ENCODE data around the gene SUSD2.

SUSD2 gene

DNA sequence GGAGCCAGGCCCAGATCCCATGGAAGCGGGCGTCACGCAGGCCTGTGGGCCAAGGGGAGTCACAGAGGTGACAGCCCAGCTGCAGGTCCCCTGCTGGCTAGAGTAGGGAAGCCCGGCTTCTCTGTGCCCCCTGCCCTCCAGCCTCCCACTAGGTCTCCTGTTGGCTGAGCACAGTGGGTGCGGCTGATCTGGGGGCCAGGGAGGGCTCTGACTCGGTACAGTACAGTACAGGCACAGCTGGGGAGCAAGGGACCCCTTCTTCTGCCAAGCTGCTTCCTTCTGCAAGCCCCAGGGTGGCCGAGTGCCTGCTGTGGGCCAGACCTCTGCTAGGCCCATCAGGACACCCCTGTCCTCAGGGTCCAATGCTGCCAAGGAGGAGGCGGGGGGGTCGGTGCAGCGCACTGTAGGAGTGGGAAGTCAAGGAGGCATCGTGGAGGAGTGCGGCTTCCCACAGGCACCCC is 10.1 kb downstream of the SUSD2 start:
- TF ChIP-seq ESRRG (CRISPR knock-in tag; IDR thresholded peaks at IDR 0.05) (no peak), BACH2 (CRISPR knock-in tag; IDR thresholded peaks at IDR 0.05; ENCODE audit: borderline replicate concordance) (no peak), TOX (CRISPR knock-in tag; IDR thresholded peaks at IDR 0.05; ENCODE audit: borderline replicate concordance) (no peak), ISL1 (CRISPR knock-in tag; IDR thresholded peaks at IDR 0.05) (no peak), RARB (CRISPR knock-in tag; IDR thresholded peaks at IDR 0.05) (no peak), TSHZ2 (CRISPR knock-in tag; IDR thresholded peaks at IDR 0.05) (no peak), TCF4 (CRISPR knock-in tag; IDR thresholded peaks at IDR 0.05; ENCODE audit: borderline replicate concordance) (no peak), ZNF8 (CRISPR knock-in tag; IDR thresholded peaks at IDR 0.05) (no peak), POU6F1 (CRISPR knock-in tag; IDR thresholded peaks at IDR 0.05; ENCODE audit: borderline replicate concordance, low read depth) (no peak), ZFP3 (CRISPR knock-in tag; IDR thresholded peaks at IDR 0.05) (no peak), OSR1 (CRISPR knock-in tag; IDR thresholded peaks at IDR 0.05) (no peak), ZFP30 (CRISPR knock-in tag; IDR thresholded peaks at IDR 0.05) (no peak), ZNF70 (CRISPR knock-in tag; IDR thresholded peaks at IDR 0.05) (no peak), CREB5 (CRISPR knock-in tag; IDR thresholded peaks at IDR 0.05; ENCODE audit: low read depth) (no peak), GLIS3 (CRISPR knock-in tag; IDR thresholded peaks at IDR 0.05) (no peak), ARNTL (CRISPR knock-in tag; IDR thresholded peaks at IDR 0.05; ENCODE audit: borderline replicate concordance, low read depth) (no peak), PPARA (CRISPR knock-in tag; IDR thresholded peaks at IDR 0.05; ENCODE audit: borderline replicate concordance) (no peak), ZC3H10 (CRISPR knock-in tag; IDR thresholded peaks at IDR 0.05) (no peak)
- TF ChIP-seq, protein P1, sequence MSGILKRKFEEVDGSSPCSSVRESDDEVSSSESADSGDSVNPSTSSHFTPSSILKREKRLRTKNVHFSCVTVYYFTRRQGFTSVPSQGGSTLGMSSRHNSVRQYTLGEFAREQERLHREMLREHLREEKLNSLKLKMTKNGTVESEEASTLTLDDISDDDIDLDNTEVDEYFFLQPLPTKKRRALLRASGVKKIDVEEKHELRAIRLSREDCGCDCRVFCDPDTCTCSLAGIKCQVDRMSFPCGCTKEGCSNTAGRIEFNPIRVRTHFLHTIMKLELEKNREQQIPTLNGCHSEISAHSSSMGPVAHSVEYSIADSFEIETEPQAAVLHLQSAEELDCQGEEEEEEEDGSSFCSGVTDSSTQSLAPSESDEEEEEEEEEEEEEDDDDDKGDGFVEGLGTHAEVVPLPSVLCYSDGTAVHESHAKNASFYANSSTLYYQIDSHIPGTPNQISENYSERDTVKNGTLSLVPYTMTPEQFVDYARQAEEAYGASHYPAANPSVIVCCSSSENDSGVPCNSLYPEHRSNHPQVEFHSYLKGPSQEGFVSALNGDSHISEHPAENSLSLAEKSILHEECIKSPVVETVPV (CRISPR knock-in tag; IDR thresholded peaks at IDR 0.05) = no peak
- TF ChIP-seq, protein P2, sequence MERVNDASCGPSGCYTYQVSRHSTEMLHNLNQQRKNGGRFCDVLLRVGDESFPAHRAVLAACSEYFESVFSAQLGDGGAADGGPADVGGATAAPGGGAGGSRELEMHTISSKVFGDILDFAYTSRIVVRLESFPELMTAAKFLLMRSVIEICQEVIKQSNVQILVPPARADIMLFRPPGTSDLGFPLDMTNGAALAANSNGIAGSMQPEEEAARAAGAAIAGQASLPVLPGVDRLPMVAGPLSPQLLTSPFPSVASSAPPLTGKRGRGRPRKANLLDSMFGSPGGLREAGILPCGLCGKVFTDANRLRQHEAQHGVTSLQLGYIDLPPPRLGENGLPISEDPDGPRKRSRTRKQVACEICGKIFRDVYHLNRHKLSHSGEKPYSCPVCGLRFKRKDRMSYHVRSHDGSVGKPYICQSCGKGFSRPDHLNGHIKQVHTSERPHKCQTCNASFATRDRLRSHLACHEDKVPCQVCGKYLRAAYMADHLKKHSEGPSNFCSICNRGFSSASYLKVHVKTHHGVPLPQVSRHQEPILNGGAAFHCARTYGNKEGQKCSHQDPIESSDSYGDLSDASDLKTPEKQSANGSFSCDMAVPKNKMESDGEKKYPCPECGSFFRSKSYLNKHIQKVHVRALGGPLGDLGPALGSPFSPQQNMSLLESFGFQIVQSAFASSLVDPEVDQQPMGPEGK (CRISPR knock-in tag; IDR thresholded peaks at IDR 0.05; ENCODE audit: borderline replicate concordance) = no peak
- no peak for ATAC-seq

- ATAC-seq = no peak
- TF ChIP-seq BACH2 (CRISPR knock-in tag; IDR thresholded peaks at IDR 0.05; ENCODE audit: borderline replicate concordance) = no peak
- TF ChIP-seq ZNF70 (CRISPR knock-in tag; IDR thresholded peaks at IDR 0.05) = no peak
- no peak for TF ChIP-seq OSR1 (CRISPR knock-in tag; IDR thresholded peaks at IDR 0.05)
- TF ChIP-seq, protein P2 (CRISPR knock-in tag; IDR thresholded peaks at IDR 0.05; ENCODE audit: borderline replicate concordance) = no peak
- no peak for TF ChIP-seq RARB (CRISPR knock-in tag; IDR thresholded peaks at IDR 0.05)
- TF ChIP-seq TCF4 (CRISPR knock-in tag; IDR thresholded peaks at IDR 0.05; ENCODE audit: borderline replicate concordance) = no peak
- no peak for TF ChIP-seq CSDC2 (CRISPR knock-in tag; IDR thresholded peaks at IDR 0.05)
- no peak for TF ChIP-seq POU6F1 (CRISPR knock-in tag; IDR thresholded peaks at IDR 0.05; ENCODE audit: borderline replicate concordance, low read depth)
- no peak for TF ChIP-seq ZC3H10 (CRISPR knock-in tag; IDR thresholded peaks at IDR 0.05)
- TF ChIP-seq ZFP3 (CRISPR knock-in tag; IDR thresholded peaks at IDR 0.05) = no peak
- TF ChIP-seq ISL1 (CRISPR knock-in tag; IDR thresholded peaks at IDR 0.05) = no peak
- no peak for TF ChIP-seq CREB5 (CRISPR knock-in tag; IDR thresholded peaks at IDR 0.05; ENCODE audit: low read depth)
- TF ChIP-seq ESRRG (CRISPR knock-in tag; IDR thresholded peaks at IDR 0.05) = no peak
- no peak for TF ChIP-seq ZNF565 (CRISPR knock-in tag; conservative IDR thresholded peaks at IDR 0.05; ENCODE audit: low read depth)
Measured at GRCh38 chr22:24191893-24192292, 10.6 kb downstream of the SUSD2 start.

Data from SK-N-SH treated with all-trans-retinoic acid at 6 μM for 48 hours (cell line).